GM12878 (cell line): ENCODE measurements around the gene FAM83G. TPM values are rescaled to one million over a fixed set of nuclear protein-coding genes. Genes with fewer than 3 reads are reported as not detected.

ENCODE experiments used
- ATAC-seq: fragments of 200-7000 bp; cut with Tn5 transposase; 3 replicates; pipeline ENCODE4 v1.9.1; 2020; ENCODE audit warnings: mild to moderate bottlenecking, moderate library complexity
- BruUV-seq: library from RNA; stranded (reverse); fragments of 400-500 nt; replicated peaks from 2 replicates; lab custom pipeline; 2021; lab: Mats Ljungman, UMichigan
- CTCF ChIA-PET: fragments of 300-600 bp; sonication (Branson Sonifier 250); formaldehyde crosslinking; extraction: SDS; loops from one replicate; lab custom pipeline; 2021; ENCODE audit warnings: inconsistent platforms; lab: Yijun Ruan, JAX
- POLR2A ChIA-PET: fragments of 350-600 bp; formaldehyde crosslinking; extraction: SDS; loops from one replicate; lab custom pipeline; 2021; ENCODE audit warnings: inconsistent platforms; lab: Charles Lee
- RAD21 ChIA-PET: fragments of 300-600 bp; sonication (Branson Sonifier 250); formaldehyde crosslinking; loops from one replicate; lab custom pipeline; 2023; ENCODE audit warnings: antibody characterized with exemption; ENCODE audit not compliant: unreplicated experiment; lab: Charles Lee
- SMC1A ChIA-PET: fragments of 300-600 bp; sonication (Branson Sonifier 250); formaldehyde crosslinking; loops from one replicate; lab custom pipeline; 2023; ENCODE audit not compliant: unreplicated experiment, uncharacterized antibody; lab: Charles Lee
- DNase-seq: peaks from one replicate; pipeline ENCODE4 v3.0.0-alpha.2; 2011; ENCODE audit warnings: low read depth, low spot score
- FAIRE-seq: peaks from 3 replicates; lab custom pipeline; 2011; peaks lifted over from hg19 to GRCh38; lab: Jason Lieb, UNC
- H2AFZ ChIP-seq: 2 replicates; pipeline ENCODE4 v1.6.0; 2011; ENCODE audit warnings: low read depth, low read length, control low read depth; ENCODE audit not compliant: control insufficient read depth
- H3K27ac ChIP-seq: 2 replicates; pipeline ENCODE4 v1.5.1; 2011; ENCODE audit warnings: control low read depth; ENCODE audit not compliant: control insufficient read depth, insufficient read depth
- H3K27me3 ChIP-seq, 2 experiments: replicated peaks in 1 of 2; 2 replicates each; pipeline versions ENCODE4 v1.6.0 to v1.6.1; 2011; ENCODE audit warnings: low read length in 1 of 2; ENCODE audit not compliant: control insufficient read depth in 2 of 2, insufficient read depth in 2 of 2
- H3K36me3 ChIP-seq, 2 experiments: 2 replicates each; pipeline ENCODE4 v1.5.1; 2011; ENCODE audit warnings: low read length in 1 of 2; ENCODE audit not compliant: control insufficient read depth in 2 of 2, insufficient read depth in 2 of 2
- H3K4me1 ChIP-seq: 2 replicates; pipeline ENCODE4 v1.6.1; 2011; ENCODE audit warnings: mild to moderate bottlenecking, low read length, moderate library complexity, mixed read lengths; ENCODE audit not compliant: control insufficient read depth, insufficient read depth
- H3K4me2 ChIP-seq: 2 replicates; pipeline ENCODE4 v1.6.0; 2011; ENCODE audit warnings: control low read depth; ENCODE audit not compliant: control insufficient read depth, insufficient read depth
- H3K4me3 ChIP-seq: fragments of 200-600 bp; sonication (generic); 2 replicates; pipeline ENCODE4 v1.5.1; 2016
- H3K79me2 ChIP-seq: 2 replicates; pipeline ENCODE4 v1.6.0; 2011; ENCODE audit warnings: low read length; ENCODE audit not compliant: control insufficient read depth, insufficient read depth
- H3K9ac ChIP-seq: 2 replicates; pipeline ENCODE4 v1.8.0; 2011; ENCODE audit warnings: low read length, control low read depth, mixed read lengths; ENCODE audit not compliant: control insufficient read depth, insufficient read depth
- H3K9me3 ChIP-seq: replicated peaks from 3 replicates; pipeline ENCODE4 v1.5.1; 2011; ENCODE audit warnings: mild to moderate bottlenecking, low read length; ENCODE audit not compliant: control insufficient read depth, insufficient read depth
- H4K20me1 ChIP-seq: 2 replicates; pipeline ENCODE4 v1.6.0; 2011; ENCODE audit not compliant: control insufficient read depth, insufficient read depth
- CHD2 ChIP-seq: IDR thresholded peaks from 2 replicates; pipeline ENCODE4 v1.6.1; 2011; ENCODE audit warnings: low read depth, low read length, improper control_type of control experiment, borderline replicate concordance
- E4F1 ChIP-seq: fragments of 450-650 bp; IDR thresholded peaks from 2 replicates; pipeline ENCODE4 v1.6.1; 2018; ENCODE audit warnings: borderline replicate concordance, mild to moderate bottlenecking; ENCODE audit not compliant: partially characterized antibody
- EGR1 ChIP-seq, 2 experiments: IDR thresholded peaks; 1 replicate in 1 of 2; 2 replicates in 1 of 2; pipeline ENCODE4 v1.6.1; 2011 to 2012; ENCODE audit warnings: low read depth in 2 of 2, low read length in 2 of 2, borderline replicate concordance in 1 of 2, mild to moderate bottlenecking in 1 of 2, moderate library complexity in 1 of 2
- GATAD2B ChIP-seq: fragments of 450-650 bp; conservative IDR thresholded peaks from 2 replicates; pipeline ENCODE4 v1.6.1; 2017; ENCODE audit warnings: low read depth, mild to moderate bottlenecking, moderate library complexity
- PBX3 ChIP-seq: IDR thresholded peaks from 2 replicates; pipeline ENCODE4 v1.6.1; 2011; ENCODE audit warnings: mild to moderate bottlenecking, low read depth, low read length, moderate library complexity; ENCODE audit not compliant: insufficient replicate concordance
- SMAD5 ChIP-seq: IDR thresholded peaks from 2 replicates; pipeline ENCODE4 v1.6.1; 2016; ENCODE audit warnings: antibody characterized with exemption, low read depth
- SREBF2 ChIP-seq: IDR thresholded peaks from 2 replicates; pipeline ENCODE4 v1.6.1; 2012; ENCODE audit warnings: mild to moderate bottlenecking, low read length
- TCF12 ChIP-seq: IDR thresholded peaks from 2 replicates; pipeline ENCODE4 v1.6.1; 2011; ENCODE audit warnings: low read depth, mild to moderate bottlenecking, low read length
- USF2 ChIP-seq: IDR thresholded peaks from 2 replicates; pipeline ENCODE4 v1.6.1; 2011; ENCODE audit warnings: low read depth, low read length, improper control_type of control experiment, borderline replicate concordance
- YBX1 ChIP-seq: fragments of 450-650 bp; IDR thresholded peaks from 2 replicates; pipeline ENCODE4 v1.6.1; 2016; ENCODE audit warnings: antibody characterized with exemption
- ZNF207 ChIP-seq: fragments of 450-650 bp; IDR thresholded peaks from 2 replicates; pipeline ENCODE4 v1.6.1; 2014; ENCODE audit warnings: antibody characterized with exemption, mild to moderate bottlenecking, borderline replicate concordance
- ZNF217 ChIP-seq: fragments of 450-650 bp; IDR thresholded peaks from 2 replicates; pipeline ENCODE4 v1.6.1; 2017; ENCODE audit warnings: antibody characterized with exemption, mild to moderate bottlenecking
- WGBS: methylation state at CpG from one replicate; pipeline ENCODE4 v1.1.6; 2016; ENCODE audit warnings: low lambda C conversion rate; ENCODE audit not compliant: insufficient replicate concordance, insufficient coverage; ENCODE audit errors: missing lambda C conversion rate; 5-methylcytosine and 5-hydroxymethylcytosine counted together
- in situ Hi-C: fragments of 300-500 bp; cut with MboI; formaldehyde crosslinking; loops from 9 replicates; pipeline ENCODE4 v1.14.3; 2018; ENCODE audit warnings: mixed read lengths
- intact Hi-C: fragments of 100-400 bp; cut with micrococcal nuclease; formaldehyde crosslinking; loops from one replicate; pipeline ENCODE4 v1.14.2; 2022; ENCODE audit not compliant: unreplicated experiment
- polyA plus RNA-seq, 11 experiments: library from polyadenylated mRNA; depleted of rRNA in 4 of 11; unstranded in 6 of 11; stranded (reverse) in 5 of 11; fragments of >200 nt; fragmentation: Nextera tagmentation in 4 of 11; fragmentation: Illumina TruSeq in 1 of 11; extraction: Ambion mirVana in 4 of 11; extraction: Trizol in 1 of 11; gene quantifications; 1 replicate in 1 of 11; 2 replicates in 10 of 11; pipeline versions ENCODE4 v1.2.1 to v1.2.3, GENCODE V29; 2011 to 2016; ENCODE audit warnings: inconsistent platforms in 2 of 11, missing spikeins in 2 of 11, low read depth in 1 of 11
- total RNA-seq, 4 experiments: library from RNA; depleted of rRNA in 3 of 4; stranded (reverse); fragments of >200 nt in 3 of 4; fragmentation: Illumina TruSeq in 1 of 4; extraction: Trizol in 1 of 4; gene quantifications; 2 replicates each; pipeline versions ENCODE4 v1.2.1 to v1.2.3, GENCODE V29; 2013 to 2021

Gene FAM83G
- total and polyA plus RNA-seq, 10 of the 15 experiments (the other 5 are each of a cell fraction or from before 2014, with no cell fraction given): 0.03 to 16.7 (median 6.5) TPM

- 96% methylated on average over 8 of the region's 8 CpGs for WGBS
- RAD21 ChIA-PET: interaction anchor here (1.4 kb wide), 1 partner anchor 38 kb away, joined by 5 read pairs; no protein-coding TSS in a partner anchor
Measured at GRCh38 chr17:18999394-18999793, 5.2 kb downstream of the FAM83G start.

GRCh38 chr17:18997650-18998196 is 6.8 kb downstream of the FAM83G start:
- FAIRE-seq: no peak
- no peak overlapping the region for H3K4me2 ChIP-seq
- BruUV-seq: no TSS peak
- ChIA-PET POLR2A (no interaction called here), SMC1A (interaction anchor here (1.6 kb wide), 1 partner anchor 37 kb away, joined by 5 read pairs; no protein-coding TSS in a partner anchor), RAD21 (interaction anchor here (1.4 kb wide), 1 partner anchor 140 kb away, joined by 4 read pairs; the partner anchor contains the start of gene PRPSAP2), CTCF (interaction anchor here (1.0 to 1.3 kb wide), 3 partner anchors 10 to 31 kb away, joined by 3 to 5 read pairs (median 4); no protein-coding TSS in a partner anchor)
- DNase-seq: no peak
- no peak overlapping the region for H3K27ac ChIP-seq
- H2AFZ ChIP-seq: no peak overlapping the region
- peaks cover 6% of the 10 kb centered on the region; the same call in 2 of the 3 replicates for H3K9me3 ChIP-seq
- WGBS: 74% methylated on average over 6 of the region's 6 CpGs
- no peak overlapping the region for H3K9ac ChIP-seq
- peaks cover 0 to 5% of the 10 kb centered on the region in 2 experiments; a peak in 3 of 4 replicates for H3K36me3 ChIP-seq
- TF ChIP-seq GATAD2B (no peak), PBX3 (no peak), USF2 (no peak), E4F1 (no peak), EGR1 (IDR thresholded peaks at IDR 0.05; ENCODE audit: borderline replicate concordance in 1 of 2, low read depth in 2 of 2, low read length in 2 of 2) (no peak)
- no peak overlapping the region for H3K4me3 ChIP-seq
- peaks cover 1% of the 10 kb centered on the region for H3K79me2 ChIP-seq
- H3K4me1 ChIP-seq: peaks cover 24% of the 10 kb centered on the region
- intact Hi-C loops (no loop called here), in situ Hi-C loops (no loop called here)
- H4K20me1 ChIP-seq: no peaks in the 10 kb centered on the region
- no peaks in the 10 kb centered on the region for H3K27me3 ChIP-seq
- ATAC-seq: no peak

More at GRCh38 chr17:18999394-18999793, 5.2 kb downstream of the FAM83G start:
- Histone ChIP-seq H3K4me2 (no peak overlapping the region), H2AFZ (no peak overlapping the region), H3K27ac (no peak overlapping the region), H3K4me1 (peaks cover 20% of the 10 kb centered on the region), H3K9ac (no peak overlapping the region), H3K9me3 (peaks cover 6% of the 10 kb centered on the region; the same call in 2 of the 3 replicates), H3K4me3 (no peak overlapping the region), H3K27me3 (no peaks in the 10 kb centered on the region), H3K79me2 (peaks cover 12% of the 10 kb centered on the region), H3K36me3 (peaks cover 0 to 5% of the 10 kb centered on the region in 2 experiments; a peak in 3 of 4 replicates), H4K20me1 (no peaks in the 10 kb centered on the region)
- ATAC-seq (no peak), DNase-seq (no peak), FAIRE-seq (no peak)
- intact Hi-C loops (no loop called here), in situ Hi-C loops (no loop called here)
- no TSS peak for BruUV-seq
- TF ChIP-seq TCF12 (no peak), CHD2 (no peak), SMAD5 (no peak), YBX1 (no peak), ZNF207 (no peak), ZNF217 (no peak), SREBF2 (no peak)
- ChIA-PET CTCF (no interaction called here), POLR2A (no interaction called here), SMC1A (no interaction called here)
